Spleen (tissue), 13 donors: ENCODE measurements around the gene PTPN11. TPM values are rescaled to one million over a fixed set of nuclear protein-coding genes. Genes with fewer than 3 reads are reported as not detected.

Experiments
- DNase-seq: peaks from one replicate; pipeline ENCODE4 v3.0.0-alpha.2; 2020
- H3K27ac ChIP-seq, 8 donors: fragments of 200-600 bp; sonication (generic) in 7 of 8; 1 replicate in 4 of 8; 2 replicates in 4 of 8; pipeline versions ENCODE4 v1.5.0 to v1.8.0; 2016 to 2021; ENCODE audit warnings: inconsistent platforms in 4 of 8, mild to moderate bottlenecking in 4 of 8, moderate library complexity in 1 of 8
- H3K27me3 ChIP-seq, 7 donors: fragments of 200-600 bp; sonication (generic) in 6 of 7; replicated peaks in 1 of 7; 1 replicate in 4 of 7; 2 replicates in 3 of 7; pipeline versions ENCODE4 v1.5.0 to v1.8.0; 2016 to 2021; ENCODE audit warnings: inconsistent platforms in 3 of 7, mild to moderate bottlenecking in 1 of 7
- H3K36me3 ChIP-seq, 6 donors: fragments of 200-600 bp; sonication (generic) in 5 of 6; 1 replicate in 4 of 6; 2 replicates in 2 of 6; pipeline versions ENCODE4 v1.5.0 to v1.8.0; 2016 to 2021; ENCODE audit warnings: inconsistent platforms in 2 of 6
- H3K4me1 ChIP-seq, 6 donors: fragments of 200-600 bp; sonication (generic) in 5 of 6; 1 replicate in 3 of 6; 2 replicates in 3 of 6; pipeline versions ENCODE4 v1.5.0 to v1.8.0; 2016 to 2021; ENCODE audit warnings: inconsistent platforms in 3 of 6
- H3K4me3 ChIP-seq, 8 donors: fragments of 200-600 bp; sonication (generic) in 7 of 8; 1 replicate in 4 of 8; 2 replicates in 4 of 8; pipeline versions ENCODE4 v1.5.0 to v1.8.0; 2016 to 2021; ENCODE audit warnings: inconsistent platforms in 4 of 8, mild to moderate bottlenecking in 4 of 8, moderate library complexity in 2 of 8
- H3K9me3 ChIP-seq, 8 donors: fragments of 200-600 bp; sonication (generic) in 7 of 8; 1 replicate in 4 of 8; 2 replicates in 4 of 8; pipeline versions ENCODE4 v1.5.0 to v1.8.0; 2016 to 2021; ENCODE audit warnings: inconsistent platforms in 4 of 8
- CTCF ChIP-seq, 11 experiments: fragments of 200-600 bp in 7 of 11; fragments of 450-650 bp in 4 of 11; sonication (generic) in 4 of 11; IDR thresholded peaks in 8 of 11; conservative IDR thresholded peaks in 3 of 11; 1 replicate in 7 of 11; 2 replicates in 4 of 11; pipeline versions ENCODE4 v1.4.0 to v1.8.0; 2016 to 2021; ENCODE audit warnings: antibody characterized with exemption in 11 of 11, inconsistent platforms in 4 of 11, mild to moderate bottlenecking in 1 of 11
- POLR2A ChIP-seq, 3 donors: fragments of 450-650 bp; IDR thresholded peaks; one replicate each; pipeline ENCODE4 v1.5.1; 2017; ENCODE audit warnings: antibody characterized with exemption in 3 of 3, mild to moderate bottlenecking in 1 of 3
- POLR2AphosphoS5 ChIP-seq, 3 donors: sonication (generic); formaldehyde crosslinking; IDR thresholded peaks; one replicate each; pipeline ENCODE4 v1.5.1; 2017; ENCODE audit warnings: antibody characterized with exemption in 3 of 3
- WGBS, 5 donors: extraction: QIAGEN DNeasy Blood & Tissue Kit in 3 of 5; methylation state at CpG; one replicate each; pipeline versions ENCODE4 v1.1.5 to v1.1.7; 2013 to 2018; 5-methylcytosine and 5-hydroxymethylcytosine counted together
- intact Hi-C: fragments of 100-400 bp; cut with DNase I; formaldehyde crosslinking; loops from one replicate; pipeline ENCODE4 v1.15.0; 2023; ENCODE audit warnings: low total_unique reads
- long read RNA-seq, 2 donors: transcript quantifications; one replicate each; lab custom pipeline, GENCODE V29; 2026
- polyA plus RNA-seq, 3 donors: library from polyadenylated mRNA; stranded (reverse); fragments of 200-250 nt; gene quantifications; one replicate each; pipeline ENCODE4 v1.2.1, GENCODE V29; 2013
- total RNA-seq, 7 donors: library from RNA; depleted of rRNA in 3 of 7; stranded (reverse); fragments of >200 nt in 3 of 7; fragmentation: NEBNext Ultra II Directional in 4 of 7; extraction: Animal tissue kit (Norgen Biotek cat#: 25700) in 4 of 7; gene quantifications; one replicate each; pipeline versions ENCODE4 v1.1.0 to v1.2.1, GENCODE V29; 2016 to 2021
- donor health status: healthy with polysubstance abuse.
- donor health status: DM: no; HTN: no; CAD: no; lungs with moderate emphysema.
- donor health status: DM: no; HTN: no; CAD: no.
- donor health status: Bipolar disorder and iron deficiency.
- donor health status: healthy.
- donor health status: DM: no; HTN: no; CAD: no.
- donor health status: DM: yes; HTN: yes; CAD: no.

Gene PTPN11
- 10 to 100 TPM; 58.3 to 71.8 (median 63.7) TPM for total RNA-seq
- 10 to 100 TPM; 12.1 to 19.0 (median 13.6) TPM for polyA plus RNA-seq
- long read RNA-seq, donor 1, full-length matches to known transcripts = 3 of 8 reads
- long read RNA-seq, donor 1, partial matches to known transcripts = 5 of 8 reads
- long read RNA-seq, donor 1, other reads (novel, unspliced or antisense) = 0 of 8 reads
- long read RNA-seq, donor 2, full-length matches to known transcripts = 3 of 3 reads
- long read RNA-seq, donor 2, partial matches to known transcripts = 0 of 3 reads
- long read RNA-seq, donor 2, other reads (novel, unspliced or antisense) = 0 of 3 reads

DNA sequence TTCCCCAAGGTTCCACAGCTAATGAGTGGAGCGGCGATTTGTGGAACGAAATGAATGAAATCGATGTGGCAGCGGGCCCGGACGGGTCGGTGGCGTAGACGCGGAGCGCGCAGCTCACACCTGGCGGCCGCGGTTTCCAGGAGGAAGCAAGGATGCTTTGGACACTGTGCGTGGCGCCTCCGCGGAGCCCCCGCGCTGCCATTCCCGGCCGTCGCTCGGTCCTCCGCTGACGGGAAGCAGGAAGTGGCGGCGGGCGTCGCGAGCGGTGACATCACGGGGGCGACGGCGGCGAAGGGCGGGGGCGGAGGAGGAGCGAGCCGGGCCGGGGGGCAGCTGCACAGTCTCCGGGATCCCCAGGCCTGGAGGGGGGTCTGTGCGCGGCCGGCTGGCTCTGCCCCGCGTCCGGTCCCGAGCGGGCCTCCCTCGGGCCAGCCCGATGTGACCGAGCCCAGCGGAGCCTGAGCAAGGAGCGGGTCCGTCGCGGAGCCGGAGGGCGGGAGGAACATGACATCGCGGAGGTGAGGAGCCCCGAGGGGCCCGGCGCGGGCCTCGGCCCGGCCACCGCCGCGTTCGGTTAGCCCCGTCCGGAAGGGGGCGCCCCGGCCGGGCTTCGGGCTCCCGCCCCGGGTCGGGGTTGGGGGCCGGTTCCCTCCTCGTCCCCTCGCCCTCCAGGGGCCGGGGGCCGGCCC lies at the start of gene PTPN11:
Gene PTPN11, plus strand, starts transcription at position 340 of the 689 bp plus-strand sequence. Its CDS starts 165 bp downstream, at position 505.
- H3K4me1 ChIP-seq = peaks cover 23 to 60% (median 44%) of the 10 kb centered on the region in 6 donors
- TF ChIP-seq CTCF (IDR thresholded peaks at IDR 0.05 in 8 of 11, conservative IDR thresholded peaks at IDR 0.05 in 3 of 11) (peak in 7 of 11 experiments; percentile 18 to 63 (median 55)), POLR2AphosphoS5 (IDR thresholded peaks at IDR 0.05) (peak; percentile 99 to 100 (median 100)), POLR2A (IDR thresholded peaks at IDR 0.05) (peak; percentile 79 to 92 (median 91))
- no peaks in the 10 kb centered on the region for H3K27me3 ChIP-seq
- WGBS, 5 donors = 0 to 1% (median 1%) methylated on average over 33 to 89 of the region's 89 CpGs
- peak within 1 kb of the TSS; percentile 91 to 99 (median 96) for H3K27ac ChIP-seq
- no peaks in the 10 kb centered on the region for H3K36me3 ChIP-seq
- H3K9me3 ChIP-seq = no peaks in the 10 kb centered on the region
- intact Hi-C loops = no loop called here
- peak within 1 kb of the TSS; percentile 81 to 96 (median 92) for H3K4me3 ChIP-seq
- DNase-seq = peak; percentile 97

DNA sequence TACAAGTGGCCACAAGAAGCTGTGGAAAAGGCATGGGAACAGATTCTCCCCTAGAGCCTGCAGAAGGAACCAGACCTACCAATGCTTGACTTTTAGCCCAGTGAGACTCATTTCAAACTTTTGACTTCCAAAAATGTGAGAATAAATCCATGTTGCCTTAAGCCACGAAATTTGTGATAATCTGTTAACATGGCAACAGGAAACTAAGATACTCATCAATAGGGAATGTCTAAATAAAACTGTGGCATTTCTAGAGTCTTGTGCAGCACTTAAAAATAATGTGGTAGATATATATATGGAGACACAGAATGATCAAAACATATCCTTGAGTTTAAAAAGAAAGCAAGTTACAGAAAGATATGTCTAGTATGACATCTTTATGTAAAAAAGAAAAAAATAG lies 48.5 kb upstream of the PTPN11 start:
- Histone ChIP-seq H3K4me3 (no peak overlapping the region), H3K9me3 (no peaks in the 10 kb centered on the region), H3K27me3 (no peaks in the 10 kb centered on the region), H3K27ac (no peak overlapping the region), H3K4me1 (peaks cover 0 to 23% (median 0%) of the 10 kb centered on the region in 6 donors), H3K36me3 (no peaks in the 10 kb centered on the region)
- TF ChIP-seq POLR2AphosphoS5 (IDR thresholded peaks at IDR 0.05) (no peak), CTCF (IDR thresholded peaks at IDR 0.05 in 8 of 11, conservative IDR thresholded peaks at IDR 0.05 in 3 of 11) (no peak), POLR2A (IDR thresholded peaks at IDR 0.05) (no peak)
- intact Hi-C loops = no loop called here
- 58 to 88% (median 72%) methylated on average over 1 of the region's 1 CpG for WGBS, 5 donors
- no peak for DNase-seq

- TF ChIP-seq CTCF (IDR thresholded peaks at IDR 0.05 in 8 of 11, conservative IDR thresholded peaks at IDR 0.05 in 3 of 11) (no peak), POLR2AphosphoS5 (IDR thresholded peaks at IDR 0.05) (no peak), POLR2A (IDR thresholded peaks at IDR 0.05) (no peak)
- no peaks in the 10 kb centered on the region for H3K27me3 ChIP-seq
- H3K36me3 ChIP-seq = no peaks in the 10 kb centered on the region
- no peak for DNase-seq
- WGBS, 5 donors = 79 to 86% (median 85%) methylated on average over 8 of the region's 8 CpGs
- H3K27ac ChIP-seq = no peak overlapping the region
- H3K4me1 ChIP-seq = peaks cover 0 to 20% (median 0%) of the 10 kb centered on the region in 6 donors
- intact Hi-C loops = no loop called here
- no peak overlapping the region for H3K4me3 ChIP-seq
- no peaks in the 10 kb centered on the region for H3K9me3 ChIP-seq
Observed at GRCh38 chr12:112370868-112371510, 47.8 kb upstream of the PTPN11 start.
